Measurements from ENCODE around the gene SESN2.

DNA sequence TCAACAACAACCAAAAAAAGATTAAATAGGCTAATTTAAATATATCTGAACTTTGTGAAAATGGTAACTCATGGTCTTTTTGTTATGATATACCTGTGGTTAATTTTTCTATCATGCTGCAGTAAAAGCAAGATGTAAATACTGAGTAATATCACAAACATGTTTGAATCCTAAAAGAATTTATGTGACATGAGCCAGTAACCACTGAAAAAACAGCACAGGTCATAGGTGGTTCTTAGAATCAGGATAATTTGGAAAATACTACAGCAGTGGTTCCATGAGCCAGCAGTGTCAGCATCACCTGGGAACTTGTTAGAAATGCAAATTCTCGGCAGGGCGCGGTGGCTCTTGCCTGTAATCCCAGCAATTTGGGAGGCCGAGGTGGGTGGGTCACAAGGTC, 19.3 kb upstream of the SESN2 start:
- TF ChIP-seq, protein P1, sequence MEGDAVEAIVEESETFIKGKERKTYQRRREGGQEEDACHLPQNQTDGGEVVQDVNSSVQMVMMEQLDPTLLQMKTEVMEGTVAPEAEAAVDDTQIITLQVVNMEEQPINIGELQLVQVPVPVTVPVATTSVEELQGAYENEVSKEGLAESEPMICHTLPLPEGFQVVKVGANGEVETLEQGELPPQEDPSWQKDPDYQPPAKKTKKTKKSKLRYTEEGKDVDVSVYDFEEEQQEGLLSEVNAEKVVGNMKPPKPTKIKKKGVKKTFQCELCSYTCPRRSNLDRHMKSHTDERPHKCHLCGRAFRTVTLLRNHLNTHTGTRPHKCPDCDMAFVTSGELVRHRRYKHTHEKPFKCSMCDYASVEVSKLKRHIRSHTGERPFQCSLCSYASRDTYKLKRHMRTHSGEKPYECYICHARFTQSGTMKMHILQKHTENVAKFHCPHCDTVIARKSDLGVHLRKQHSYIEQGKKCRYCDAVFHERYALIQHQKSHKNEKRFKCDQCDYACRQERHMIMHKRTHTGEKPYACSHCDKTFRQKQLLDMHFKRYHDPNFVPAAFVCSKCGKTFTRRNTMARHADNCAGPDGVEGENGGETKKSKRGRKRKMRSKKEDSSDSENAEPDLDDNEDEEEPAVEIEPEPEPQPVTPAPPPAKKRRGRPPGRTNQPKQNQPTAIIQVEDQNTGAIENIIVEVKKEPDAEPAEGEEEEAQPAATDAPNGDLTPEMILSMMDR (IDR thresholded peaks at IDR 0.05): no peak
- TF ChIP-seq EZH2 (IDR thresholded peaks at IDR 0.05; ENCODE audit: borderline replicate concordance, insufficient read depth, low read depth, low read length, poor library complexity, severe bottlenecking): no peak
